Hematopoietic multipotent progenitor cell treated with erythropoietin and hydrocortisone succinate and interleukin-3 and kit ligand, for 17 days (in vitro differentiated cells): ENCODE results near the gene ICOSLG.
"Not testable (repeated sequence)": the region's sequence is repeated elsewhere in the genome, so short reads cannot be mapped to it uniquely, and the experiment has no call there.

ENCODE experiments used
- DNase-seq: peaks from one replicate; pipeline ENCODE4 v3.0.0-alpha.2; 2015; ENCODE audit warnings: low spot score

ICOSLG gene

DNA sequence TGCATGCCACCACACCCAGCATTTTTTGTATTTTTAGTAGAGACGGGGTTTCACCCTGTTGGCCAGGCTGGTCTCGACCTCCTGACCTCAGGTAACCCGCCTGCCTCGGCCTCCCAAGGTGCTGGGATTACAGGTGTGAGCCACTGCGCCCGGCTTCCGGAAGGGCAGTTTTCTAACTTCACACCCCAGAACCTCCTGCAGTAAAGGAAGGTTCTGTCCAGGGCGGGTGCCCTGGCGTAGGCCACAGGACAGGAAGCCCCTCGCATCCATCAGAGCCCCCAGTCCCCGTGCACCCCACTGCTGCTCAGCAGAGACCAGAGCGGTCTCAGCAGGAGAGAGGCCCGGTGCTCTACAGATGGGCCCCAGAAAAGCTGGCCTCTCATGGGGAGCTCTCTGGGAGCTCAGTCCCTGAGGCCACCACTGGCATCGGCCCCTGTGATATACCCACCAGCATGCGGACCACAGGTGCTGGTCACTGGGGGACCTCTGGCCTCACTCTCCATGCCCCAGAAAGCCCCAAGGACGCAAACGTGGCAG lies 25.1 kb upstream of the ICOSLG start:
- DNase-seq = no peak

DNA sequence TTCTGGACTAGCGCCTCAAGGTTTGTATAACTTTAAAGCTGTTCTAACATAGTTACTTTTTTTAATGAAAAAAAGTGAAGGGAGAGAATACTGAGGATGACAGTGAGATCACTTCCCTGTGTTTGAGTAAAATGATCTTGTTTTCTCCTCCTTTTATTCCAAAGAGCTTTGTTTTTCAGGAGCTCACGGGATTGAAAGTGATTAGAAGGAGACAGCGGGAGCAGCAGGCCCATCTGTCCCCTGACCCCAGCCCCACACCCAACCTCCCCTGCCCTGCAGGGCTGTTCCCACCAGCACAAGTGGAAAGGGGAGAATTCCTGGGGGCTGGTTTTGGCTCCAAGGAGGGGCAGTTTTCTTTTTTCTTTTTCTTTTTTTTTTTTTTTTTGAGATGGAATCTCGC lies 23.0 kb upstream of the ICOSLG start:
- no peak for DNase-seq

- no peak for DNase-seq
Observed at GRCh38 chr21:44263221-44263760, 22.5 kb upstream of the ICOSLG start.

GRCh38 chr21:44262338-44263056 lies 21.8 kb upstream of the ICOSLG start:
- no peak for DNase-seq

- no peak for DNase-seq
Observed at GRCh38 chr21:44261675-44262295, 21.0 kb upstream of the ICOSLG start, which contains the start of gene DNMT3L. TSS of gene DNMT3L (minus strand) at chr21:44261897. CDS start at chr21:44261259, 638 bp downstream.

- no peak for DNase-seq
Observed at GRCh38 chr21:44260791-44261631, 20.3 kb upstream of the ICOSLG start.

- DNase-seq = no peak
Observed at GRCh38 chr21:44260066-44260465, 19.3 kb upstream of the ICOSLG start.

- DNase-seq = no peak
Observed at GRCh38 chr21:44259082-44259705, 18.5 kb upstream of the ICOSLG start.

- DNase-seq = no peak
Observed at GRCh38 chr21:44258056-44258725, 17.4 kb upstream of the ICOSLG start.

- DNase-seq = no peak
Observed at GRCh38 chr21:44255511-44255981, 14.8 kb upstream of the ICOSLG start.

DNA sequence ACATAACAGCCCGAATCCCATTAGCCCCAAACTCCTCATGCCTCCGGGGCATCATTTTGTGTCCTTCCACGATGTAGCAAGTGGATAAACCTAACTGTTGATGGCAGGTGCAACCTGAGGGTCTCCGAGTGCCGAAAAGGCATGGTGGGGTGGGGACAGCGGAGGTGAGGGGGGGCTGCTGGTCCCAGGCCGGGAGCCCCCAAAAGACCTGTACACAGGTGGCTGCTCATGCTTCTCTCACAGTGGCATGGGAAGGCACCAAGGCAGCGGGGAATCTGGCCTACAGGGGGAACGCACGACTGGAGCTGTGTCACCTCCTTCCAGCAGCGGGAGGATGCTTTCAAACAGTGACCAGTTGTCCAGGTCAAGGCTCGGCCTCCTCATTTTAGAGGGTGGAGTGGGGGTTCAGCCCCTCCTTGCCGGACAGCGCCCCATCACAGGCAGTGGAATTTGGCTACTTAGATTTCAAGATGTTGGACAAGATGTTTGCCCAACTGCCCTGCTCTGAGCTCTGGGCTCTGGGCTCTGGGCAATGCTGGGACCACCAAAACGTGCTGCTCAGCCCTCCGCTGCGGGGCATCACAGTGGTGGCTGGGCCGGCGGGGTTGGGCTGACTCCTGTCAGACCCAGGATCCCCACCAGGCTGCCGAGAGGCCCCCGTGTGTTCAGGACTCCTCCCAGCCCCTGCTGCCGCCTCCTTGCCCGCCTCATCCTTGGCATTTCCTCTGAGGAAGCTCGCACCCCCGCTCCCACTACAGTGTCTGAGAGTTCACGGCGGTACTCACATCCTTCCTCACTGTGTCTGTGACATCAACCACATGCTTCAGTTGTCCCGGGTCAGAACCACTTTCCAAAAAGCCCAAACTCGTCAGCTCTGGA lies 13.3 kb upstream of the ICOSLG start:
- DNase-seq = no peak

GRCh38 chr21:44249204-44250037 lies 8.7 kb upstream of the ICOSLG start:
- not testable (repeated sequence) for DNase-seq

DNA sequence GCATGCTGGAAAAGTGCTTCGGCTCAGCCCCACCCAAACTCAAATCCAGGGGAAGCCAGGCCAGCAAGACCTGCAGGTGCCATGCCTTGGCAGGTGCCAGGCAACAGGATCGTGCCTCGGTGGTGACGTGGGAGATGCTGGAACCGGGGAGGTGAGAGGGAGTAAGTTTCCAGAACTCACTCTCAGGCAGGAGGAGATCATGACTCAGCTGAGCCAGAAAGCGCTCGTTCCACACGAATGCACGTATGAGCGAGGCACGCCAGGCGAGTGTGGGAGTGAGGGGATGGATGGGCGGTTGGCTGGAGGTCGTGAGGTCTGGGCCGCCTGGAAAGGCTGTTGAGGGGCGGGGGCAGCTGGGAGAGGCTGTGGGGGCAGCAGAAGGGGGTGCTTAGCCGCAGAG lies 7.2 kb upstream of the ICOSLG start:
- DNase-seq = not testable (repeated sequence)

- DNase-seq = not testable (repeated sequence)
Observed at GRCh38 chr21:44243980-44244379, 3.2 kb upstream of the ICOSLG start.

- not testable (repeated sequence) for DNase-seq
Observed at GRCh38 chr21:44241281-44241680, 538 bp upstream of the ICOSLG start.

DNA sequence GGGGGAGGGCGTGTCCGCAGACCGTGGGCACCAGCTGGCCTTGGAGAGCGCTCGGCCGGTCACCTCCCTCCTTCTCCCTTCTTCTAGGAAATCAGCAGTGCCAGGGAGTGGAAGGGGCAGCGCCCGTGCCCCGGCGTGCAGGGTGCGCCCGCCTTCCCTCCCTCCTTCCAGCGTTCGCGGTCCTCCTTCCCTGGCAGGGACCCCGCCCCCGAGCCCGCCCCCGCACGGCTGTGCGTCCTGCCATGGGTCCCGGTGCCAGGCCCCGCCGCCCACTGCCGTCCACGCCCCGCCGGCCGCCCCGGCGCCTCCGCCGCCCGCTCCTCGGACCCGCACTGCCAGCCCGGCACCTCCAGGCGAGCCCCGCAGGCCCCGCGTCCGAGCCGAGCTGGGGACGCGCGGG lies 390 bp downstream of the ICOSLG start:
- DNase-seq = not testable (repeated sequence)

- DNase-seq = not testable (repeated sequence)
Observed at GRCh38 chr21:44229561-44229960, 11.2 kb downstream of the ICOSLG start.

- DNase-seq = not testable (repeated sequence)
Observed at GRCh38 chr21:44228109-44228508, 12.6 kb downstream of the ICOSLG start.

DNA sequence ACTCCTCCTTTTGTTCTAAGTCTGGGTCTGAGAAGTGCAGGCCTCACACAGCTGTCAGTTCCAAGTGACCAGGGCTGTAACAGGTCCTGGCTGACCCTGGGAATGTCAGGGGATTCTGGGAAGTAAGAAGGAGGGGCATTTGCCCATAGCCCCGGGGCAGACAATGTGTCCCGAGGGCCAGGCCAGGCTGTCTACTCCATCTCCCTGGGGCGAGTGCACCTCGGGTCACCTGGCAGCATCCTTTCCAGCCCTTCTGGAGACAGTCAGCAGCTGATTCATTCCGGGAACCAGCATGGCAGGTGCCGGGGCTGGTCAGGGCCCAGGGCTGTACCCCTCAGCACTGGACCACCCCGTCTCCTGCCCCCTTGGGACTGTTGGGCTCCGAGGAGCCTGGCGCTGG lies 13.1 kb downstream of the ICOSLG start:
- DNase-seq = not testable (repeated sequence)
